ENCODE measurements around the gene SNX25. TPM values are rescaled to one million over a fixed set of nuclear protein-coding genes. Genes with fewer than 3 reads are reported as not detected.

SNX25 gene
- total and polyA plus RNA-seq, 2 of the 13 experiments (the other 11 are each of a cell fraction or from before 2014, with no cell fraction given), result 23.4 to 23.5 TPM

DNA sequence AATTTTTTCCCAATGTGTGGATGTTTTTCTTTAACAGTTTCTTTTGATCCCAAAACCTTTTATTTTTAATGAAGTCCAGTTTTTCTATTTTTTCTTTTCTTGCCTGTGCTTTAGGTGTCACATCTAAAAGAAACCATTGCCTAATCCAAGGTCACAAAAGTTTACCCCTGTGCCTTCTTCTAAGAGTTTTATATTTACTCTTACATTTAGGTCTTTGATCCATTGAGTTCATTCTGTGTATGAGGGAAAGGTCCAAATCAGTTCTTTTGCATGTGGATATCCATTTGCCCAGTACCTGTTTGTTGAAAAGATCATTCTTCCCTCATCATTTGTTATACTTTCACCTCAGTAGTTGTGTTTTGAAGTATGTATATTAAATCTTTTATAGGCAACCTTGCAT lies 173.4 kb downstream of the SNX25 start (continued):
- TF ChIP-seq ZNF225 (CRISPR knock-in tag; IDR thresholded peaks at IDR 0.05) (no peak), RAD21 (CRISPR knock-in tag; IDR thresholded peaks at IDR 0.05) (no peak), EP300 (IDR thresholded peaks at IDR 0.05; ENCODE audit: low read depth in 2 of 2, low read length in 2 of 2) (peak in 1 of 2 experiments; percentile 66; a peak in 1 of 4 replicates), EP300 (CRISPR knock-in tag; IDR thresholded peaks at IDR 0.05; ENCODE audit: borderline replicate concordance) (no peak), ZNF281 (CRISPR knock-in tag; IDR thresholded peaks at IDR 0.05; ENCODE audit: borderline replicate concordance) (no peak), RARA (CRISPR knock-in tag; IDR thresholded peaks at IDR 0.05) (peak; percentile 71), NR2F6 (IDR thresholded peaks at IDR 0.05) (peak; percentile 61; the same call in 1 of the 2 replicates), NR2F6 (CRISPR knock-in tag; IDR thresholded peaks at IDR 0.05) (0 out of 2 replicates have a peak, but pooled peaks have one; percentile 23), FOXP1 (IDR thresholded peaks at IDR 0.05) (no peak), FOXP1 (CRISPR knock-in tag; IDR thresholded peaks at IDR 0.05) (peak; percentile 54; the same call in 1 of the 2 replicates), ZNF766 (CRISPR knock-in tag; IDR thresholded peaks at IDR 0.05; ENCODE audit: borderline replicate concordance) (no peak), KDM5B (CRISPR knock-in tag; IDR thresholded peaks at IDR 0.05; ENCODE audit: borderline replicate concordance) (no peak), REXO4 (CRISPR knock-in tag; IDR thresholded peaks at IDR 0.05; ENCODE audit: borderline replicate concordance) (no peak), TCF7 (IDR thresholded peaks at IDR 0.05; ENCODE audit: low read depth) (peak; percentile 80), ZNF34 (CRISPR knock-in tag; IDR thresholded peaks at IDR 0.05; ENCODE audit: borderline replicate concordance) (no peak), NONO (IDR thresholded peaks at IDR 0.05) (no peak), NONO (CRISPR knock-in tag; conservative IDR thresholded peaks at IDR 0.05) (no peak)
- TF ChIP-seq, protein P1, sequence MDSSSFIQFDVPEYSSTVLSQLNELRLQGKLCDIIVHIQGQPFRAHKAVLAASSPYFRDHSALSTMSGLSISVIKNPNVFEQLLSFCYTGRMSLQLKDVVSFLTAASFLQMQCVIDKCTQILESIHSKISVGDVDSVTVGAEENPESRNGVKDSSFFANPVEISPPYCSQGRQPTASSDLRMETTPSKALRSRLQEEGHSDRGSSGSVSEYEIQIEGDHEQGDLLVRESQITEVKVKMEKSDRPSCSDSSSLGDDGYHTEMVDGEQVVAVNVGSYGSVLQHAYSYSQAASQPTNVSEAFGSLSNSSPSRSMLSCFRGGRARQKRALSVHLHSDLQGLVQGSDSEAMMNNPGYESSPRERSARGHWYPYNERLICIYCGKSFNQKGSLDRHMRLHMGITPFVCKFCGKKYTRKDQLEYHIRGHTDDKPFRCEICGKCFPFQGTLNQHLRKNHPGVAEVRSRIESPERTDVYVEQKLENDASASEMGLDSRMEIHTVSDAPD (CRISPR knock-in tag; IDR thresholded peaks at IDR 0.05), result no peak
- TF ChIP-seq, protein P2, sequence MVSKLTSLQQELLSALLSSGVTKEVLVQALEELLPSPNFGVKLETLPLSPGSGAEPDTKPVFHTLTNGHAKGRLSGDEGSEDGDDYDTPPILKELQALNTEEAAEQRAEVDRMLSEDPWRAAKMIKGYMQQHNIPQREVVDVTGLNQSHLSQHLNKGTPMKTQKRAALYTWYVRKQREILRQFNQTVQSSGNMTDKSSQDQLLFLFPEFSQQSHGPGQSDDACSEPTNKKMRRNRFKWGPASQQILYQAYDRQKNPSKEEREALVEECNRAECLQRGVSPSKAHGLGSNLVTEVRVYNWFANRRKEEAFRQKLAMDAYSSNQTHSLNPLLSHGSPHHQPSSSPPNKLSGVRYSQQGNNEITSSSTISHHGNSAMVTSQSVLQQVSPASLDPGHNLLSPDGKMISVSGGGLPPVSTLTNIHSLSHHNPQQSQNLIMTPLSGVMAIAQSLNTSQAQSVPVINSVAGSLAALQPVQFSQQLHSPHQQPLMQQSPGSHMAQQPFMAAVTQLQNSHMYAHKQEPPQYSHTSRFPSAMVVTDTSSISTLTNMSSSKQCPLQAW (CRISPR knock-in tag; IDR thresholded peaks at IDR 0.05), result no peak
- TF ChIP-seq, protein P3, sequence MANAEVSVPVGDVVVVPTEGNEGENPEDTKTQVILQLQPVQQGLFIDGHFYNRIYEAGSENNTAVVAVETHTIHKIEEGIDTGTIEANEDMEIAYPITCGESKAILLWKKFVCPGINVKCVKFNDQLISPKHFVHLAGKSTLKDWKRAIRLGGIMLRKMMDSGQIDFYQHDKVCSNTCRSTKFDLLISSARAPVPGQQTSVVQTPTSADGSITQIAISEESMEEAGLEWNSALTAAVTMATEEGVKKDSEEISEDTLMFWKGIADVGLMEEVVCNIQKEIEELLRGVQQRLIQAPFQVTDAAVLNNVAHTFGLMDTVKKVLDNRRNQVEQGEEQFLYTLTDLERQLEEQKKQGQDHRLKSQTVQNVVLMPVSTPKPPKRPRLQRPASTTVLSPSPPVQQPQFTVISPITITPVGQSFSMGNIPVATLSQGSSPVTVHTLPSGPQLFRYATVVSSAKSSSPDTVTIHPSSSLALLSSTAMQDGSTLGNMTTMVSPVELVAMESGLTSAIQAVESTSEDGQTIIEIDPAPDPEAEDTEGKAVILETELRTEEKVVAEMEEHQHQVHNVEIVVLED (CRISPR knock-in tag; IDR thresholded peaks at IDR 0.05; ENCODE audit: borderline replicate concordance), result no peak
- TF ChIP-seq, protein P4, sequence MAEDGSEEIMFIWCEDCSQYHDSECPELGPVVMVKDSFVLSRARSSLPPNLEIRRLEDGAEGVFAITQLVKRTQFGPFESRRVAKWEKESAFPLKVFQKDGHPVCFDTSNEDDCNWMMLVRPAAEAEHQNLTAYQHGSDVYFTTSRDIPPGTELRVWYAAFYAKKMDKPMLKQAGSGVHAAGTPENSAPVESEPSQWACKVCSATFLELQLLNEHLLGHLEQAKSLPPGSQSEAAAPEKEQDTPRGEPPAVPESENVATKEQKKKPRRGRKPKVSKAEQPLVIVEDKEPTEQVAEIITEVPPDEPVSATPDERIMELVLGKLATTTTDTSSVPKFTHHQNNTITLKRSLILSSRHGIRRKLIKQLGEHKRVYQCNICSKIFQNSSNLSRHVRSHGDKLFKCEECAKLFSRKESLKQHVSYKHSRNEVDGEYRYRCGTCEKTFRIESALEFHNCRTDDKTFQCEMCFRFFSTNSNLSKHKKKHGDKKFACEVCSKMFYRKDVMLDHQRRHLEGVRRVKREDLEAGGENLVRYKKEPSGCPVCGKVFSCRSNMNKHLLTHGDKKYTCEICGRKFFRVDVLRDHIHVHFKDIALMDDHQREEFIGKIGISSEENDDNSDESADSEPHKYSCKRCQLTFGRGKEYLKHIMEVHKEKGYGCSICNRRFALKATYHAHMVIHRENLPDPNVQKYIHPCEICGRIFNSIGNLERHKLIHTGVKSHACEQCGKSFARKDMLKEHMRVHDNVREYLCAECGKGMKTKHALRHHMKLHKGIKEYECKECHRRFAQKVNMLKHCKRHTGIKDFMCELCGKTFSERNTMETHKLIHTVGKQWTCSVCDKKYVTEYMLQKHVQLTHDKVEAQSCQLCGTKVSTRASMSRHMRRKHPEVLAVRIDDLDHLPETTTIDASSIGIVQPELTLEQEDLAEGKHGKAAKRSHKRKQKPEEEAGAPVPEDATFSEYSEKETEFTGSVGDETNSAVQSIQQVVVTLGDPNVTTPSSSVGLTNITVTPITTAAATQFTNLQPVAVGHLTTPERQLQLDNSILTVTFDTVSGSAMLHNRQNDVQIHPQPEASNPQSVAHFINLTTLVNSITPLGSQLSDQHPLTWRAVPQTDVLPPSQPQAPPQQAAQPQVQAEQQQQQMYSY (CRISPR knock-in tag; IDR thresholded peaks at IDR 0.05), result no peak
